Mesendoderm (in vitro differentiated cells): ENCODE data around the gene TP73.

Experiments
- DNase-seq: peaks from one replicate; pipeline ENCODE4 v3.0.0; 2013
- H2AK5ac ChIP-seq: 2 replicates; pipeline ENCODE4 v1.6.1; 2013; ENCODE audit warnings: low read length, inconsistent platforms
- H2BK120ac ChIP-seq: 2 replicates; pipeline ENCODE4 v1.6.1; 2013; ENCODE audit warnings: low read depth, mild to moderate bottlenecking, low read length, moderate library complexity, mixed read lengths
- H2BK15ac ChIP-seq: replicated peaks from 2 replicates; pipeline ENCODE4 v1.6.1; 2013; ENCODE audit warnings: low read depth, mild to moderate bottlenecking, moderate library complexity
- H2BK5ac ChIP-seq: 2 replicates; pipeline ENCODE4 v1.6.1; 2013; ENCODE audit warnings: low read length, inconsistent platforms
- H3K18ac ChIP-seq: 2 replicates; pipeline ENCODE4 v1.6.1; 2013; ENCODE audit warnings: mild to moderate bottlenecking, low read length, mixed read lengths
- H3K23ac ChIP-seq: one replicate; pipeline ENCODE4 v1.6.1; 2013; ENCODE audit warnings: low read length
- H3K27ac ChIP-seq: 2 replicates; pipeline ENCODE4 v1.5.1; 2013; ENCODE audit warnings: low read depth, mild to moderate bottlenecking, inconsistent platforms, low read length, moderate library complexity
- H3K27me3 ChIP-seq: 2 replicates; pipeline ENCODE4 v1.6.1; 2013; ENCODE audit warnings: low read length, control low read depth, mild to moderate bottlenecking, inconsistent platforms; ENCODE audit not compliant: insufficient read depth, poor library complexity
- H3K36me3 ChIP-seq: 2 replicates; pipeline ENCODE4 v1.6.1; 2013; ENCODE audit warnings: low read length, inconsistent platforms; ENCODE audit not compliant: control insufficient read depth, insufficient read depth
- H3K4ac ChIP-seq: one replicate; pipeline ENCODE4 v1.6.1; 2013; ENCODE audit warnings: low read depth, mild to moderate bottlenecking, low read length, moderate library complexity
- H3K4me1 ChIP-seq: 2 replicates; pipeline ENCODE4 v1.6.1; 2013; ENCODE audit warnings: low read depth, low read length, inconsistent platforms; ENCODE audit not compliant: control insufficient read depth
- H3K4me2 ChIP-seq: 2 replicates; pipeline ENCODE4 v1.6.1; 2013; ENCODE audit warnings: low read length
- H3K4me3 ChIP-seq: 2 replicates; pipeline ENCODE4 v1.5.1; 2013; ENCODE audit warnings: mild to moderate bottlenecking, low read length
- H3K56ac ChIP-seq: one replicate; pipeline ENCODE4 v1.6.1; 2013; ENCODE audit warnings: low read length
- H3K79me1 ChIP-seq: 2 replicates; pipeline ENCODE4 v1.6.1; 2013; ENCODE audit warnings: low read length, inconsistent platforms
- H3K79me2 ChIP-seq: 2 replicates; pipeline ENCODE4 v1.6.1; 2013; ENCODE audit warnings: mild to moderate bottlenecking, low read length; ENCODE audit not compliant: control insufficient read depth, insufficient read depth
- H3K9ac ChIP-seq: 2 replicates; pipeline ENCODE4 v1.6.1; 2013; ENCODE audit warnings: low read length, inconsistent platforms
- H4K5ac ChIP-seq: one replicate; pipeline ENCODE4 v1.6.1; 2013; ENCODE audit warnings: low read length
- H4K8ac ChIP-seq: one replicate; pipeline ENCODE4 v1.6.1; 2013; ENCODE audit warnings: low read depth, mild to moderate bottlenecking, control low read depth, low read length, moderate library complexity
- WGBS: extraction: QIAGEN DNeasy Blood & Tissue Kit; methylation state at CpG from one replicate; pipeline ENCODE4 v1.1.7; 2013; ENCODE audit warnings: low lambda C conversion rate, missing lambda C conversion rate; ENCODE audit not compliant: insufficient coverage; ENCODE audit errors: extremely low coverage; 5-methylcytosine and 5-hydroxymethylcytosine counted together

The TP73 gene

DNA sequence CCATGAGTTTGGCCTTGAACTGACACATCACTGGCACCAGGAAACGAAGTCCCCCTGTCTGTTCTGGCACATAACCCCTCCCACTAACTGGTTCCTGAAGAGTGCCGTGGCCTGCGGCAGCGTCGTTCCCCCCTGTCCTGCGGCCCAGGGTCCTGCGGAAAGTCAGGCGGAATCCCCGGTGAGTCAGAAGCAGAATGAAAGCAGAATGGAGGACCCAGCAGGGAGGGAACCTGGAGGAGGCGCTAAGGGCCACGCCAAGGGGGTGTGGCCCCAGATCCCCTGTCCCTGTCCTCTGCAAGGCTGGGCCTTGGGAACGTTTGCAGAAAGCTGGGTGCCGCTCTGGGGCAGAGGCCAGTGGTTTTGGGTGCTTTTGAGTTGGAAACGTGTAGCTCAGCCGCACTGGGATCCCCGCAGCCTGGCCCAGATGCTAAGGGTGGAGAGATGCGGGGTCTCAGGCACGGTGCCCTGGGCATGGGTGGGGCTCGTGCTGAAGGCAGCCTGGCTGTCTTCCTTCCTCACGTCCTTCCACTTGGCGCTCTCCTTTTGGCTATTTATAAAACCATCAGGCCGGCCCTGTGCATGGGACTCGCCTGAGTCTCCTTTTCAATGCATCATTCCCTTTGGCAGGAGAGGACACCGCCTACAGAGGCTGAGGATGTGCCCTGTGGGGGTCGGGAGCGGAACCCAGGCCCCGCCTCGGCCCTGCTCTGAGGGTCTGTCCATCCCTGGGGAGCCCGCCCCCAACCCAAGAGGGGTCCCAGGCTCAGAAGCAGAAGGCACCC is 36.2 kb downstream of the TP73 start:
- Histone ChIP-seq H3K27me3 (no peaks in the 10 kb centered on the region), H2AK5ac (no peak overlapping the region), H2BK5ac (no peak overlapping the region), H3K79me1 (no peaks in the 10 kb centered on the region), H3K4me3 (no peak overlapping the region), H3K56ac (peak overlapping the region; percentile 18), H2BK15ac (no peak overlapping the region), H3K4me2 (no peak overlapping the region), H3K4ac (no peak overlapping the region), H3K4me1 (peaks cover 2% of the 10 kb centered on the region), H3K18ac (no peak overlapping the region), H3K23ac (no peak overlapping the region), H2BK120ac (no peak overlapping the region), H3K79me2 (no peaks in the 10 kb centered on the region), H4K8ac (no peak overlapping the region), H3K27ac (no peak overlapping the region), H3K36me3 (no peaks in the 10 kb centered on the region), H3K9ac (peak overlapping the region; percentile 12), H4K5ac (no peak overlapping the region)
- DNase-seq, result peak; percentile 57
- no CpG with 5 or more reads among the region's 29 CpGs for WGBS

DNA sequence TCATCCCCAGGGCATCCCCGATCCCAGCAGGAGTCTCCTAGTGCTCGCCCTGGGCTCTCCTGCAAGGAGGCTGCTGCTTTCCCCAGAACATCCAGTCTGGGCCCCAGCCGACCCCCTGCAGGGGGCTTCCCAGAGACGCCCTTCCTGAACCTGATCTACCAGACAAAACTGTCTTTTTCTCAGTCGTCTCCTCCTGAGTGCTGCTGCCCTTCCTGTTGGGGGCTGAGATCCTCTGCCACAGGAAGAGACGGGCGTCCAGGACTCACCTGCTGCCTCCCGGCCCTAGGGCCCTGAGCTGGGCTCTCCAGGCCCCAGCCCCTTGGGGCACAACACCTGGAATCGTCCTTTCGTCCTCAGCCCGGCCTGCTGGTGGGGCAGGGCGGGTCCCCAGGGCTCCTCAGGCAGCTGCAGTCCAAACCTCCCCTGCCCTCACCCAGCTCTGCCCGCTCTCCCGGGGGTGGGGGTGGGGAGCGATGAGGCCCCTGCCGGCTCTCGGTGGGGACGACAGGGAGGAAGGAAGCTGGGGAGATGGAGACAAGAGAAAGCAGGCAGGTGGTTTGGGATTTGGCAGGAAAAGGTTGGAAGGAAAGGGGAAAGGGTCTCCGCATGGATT is 36.9 kb downstream of the TP73 start:
- Histone ChIP-seq H3K36me3 (no peaks in the 10 kb centered on the region), H3K4ac (no peak overlapping the region), H3K4me2 (no peak overlapping the region), H3K79me2 (no peaks in the 10 kb centered on the region), H4K5ac (no peak overlapping the region), H3K27ac (no peak overlapping the region), H2BK120ac (no peak overlapping the region), H3K18ac (no peak overlapping the region), H2BK5ac (no peak overlapping the region), H3K23ac (no peak overlapping the region), H2AK5ac (no peak overlapping the region), H2BK15ac (no peak overlapping the region), H3K9ac (no peak overlapping the region), H3K4me1 (peaks cover 2% of the 10 kb centered on the region), H3K56ac (no peak overlapping the region), H3K79me1 (no peaks in the 10 kb centered on the region), H4K8ac (no peak overlapping the region), H3K4me3 (no peak overlapping the region), H3K27me3 (no peaks in the 10 kb centered on the region)
- DNase-seq, result no peak
- no CpG with 5 or more reads among the region's 19 CpGs for WGBS

DNA sequence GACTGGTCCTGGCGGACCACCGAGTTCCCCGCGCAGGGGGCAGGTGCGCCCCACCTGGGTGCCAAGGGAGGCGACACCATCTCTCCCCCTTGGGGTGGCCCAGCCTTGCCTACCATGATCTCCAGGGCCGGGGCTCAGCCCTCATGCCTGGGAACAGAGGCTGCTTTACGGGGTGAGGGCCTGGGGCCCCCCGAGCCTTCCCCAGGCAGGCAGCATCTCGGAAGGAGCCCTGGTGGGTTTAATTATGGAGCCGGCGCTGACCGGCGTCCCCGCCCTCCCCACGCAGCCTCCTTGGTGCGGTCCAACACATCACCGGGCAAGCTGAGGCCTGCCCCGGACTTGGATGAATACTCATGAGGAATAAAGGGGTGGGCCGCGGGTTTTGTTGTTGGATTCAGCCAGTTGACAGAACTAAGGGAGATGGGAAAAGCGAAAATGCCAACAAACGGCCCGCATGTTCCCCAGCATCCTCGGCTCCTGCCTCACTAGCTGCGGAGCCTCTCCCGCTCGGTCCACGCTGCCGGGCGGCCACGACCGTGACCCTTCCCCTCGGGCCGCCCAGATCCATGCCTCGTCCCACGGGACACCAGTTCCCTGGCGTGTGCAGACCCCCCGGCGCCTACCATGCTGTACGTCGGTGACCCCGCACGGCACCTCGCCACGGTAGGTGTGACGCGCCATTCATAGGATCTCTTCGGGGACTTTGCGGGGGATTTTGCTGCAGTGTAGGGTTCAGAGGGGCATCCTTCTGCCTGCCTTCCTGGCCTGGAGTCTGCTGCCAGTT is 38.2 kb downstream of the TP73 start:
- WGBS, result no CpG with 5 or more reads among the region's 50 CpGs
- no peak for DNase-seq
- H3K56ac ChIP-seq, result no peak overlapping the region
- no peaks in the 10 kb centered on the region for H3K36me3 ChIP-seq
- H2BK5ac ChIP-seq, result no peak overlapping the region
- no peaks in the 10 kb centered on the region for H3K79me2 ChIP-seq
- H3K27ac ChIP-seq, result no peak overlapping the region
- H2BK15ac ChIP-seq, result no peak overlapping the region
- no peak overlapping the region for H3K4ac ChIP-seq
- no peak overlapping the region for H3K23ac ChIP-seq
- no peak overlapping the region for H4K5ac ChIP-seq
- H3K18ac ChIP-seq, result no peak overlapping the region
- H3K4me1 ChIP-seq, result peaks cover 2% of the 10 kb centered on the region
- no peaks in the 10 kb centered on the region for H3K79me1 ChIP-seq
- no peak overlapping the region for H3K9ac ChIP-seq
- no peak overlapping the region for H3K4me2 ChIP-seq
- no peak overlapping the region for H2AK5ac ChIP-seq
- H2BK120ac ChIP-seq, result no peak overlapping the region
- H4K8ac ChIP-seq, result no peak overlapping the region
- H3K27me3 ChIP-seq, result no peaks in the 10 kb centered on the region
- no peak overlapping the region for H3K4me3 ChIP-seq

- no peak for DNase-seq
- no peak overlapping the region for H3K23ac ChIP-seq
- no peak overlapping the region for H2BK5ac ChIP-seq
- H2AK5ac ChIP-seq, result no peak overlapping the region
- no peak overlapping the region for H2BK15ac ChIP-seq
- H3K36me3 ChIP-seq, result no peaks in the 10 kb centered on the region
- no peak overlapping the region for H3K9ac ChIP-seq
- H3K4me1 ChIP-seq, result peaks cover 2% of the 10 kb centered on the region
- WGBS, result no CpG with 5 or more reads among the region's 24 CpGs
- no peaks in the 10 kb centered on the region for H3K79me1 ChIP-seq
- no peak overlapping the region for H3K27ac ChIP-seq
- H3K4ac ChIP-seq, result no peak overlapping the region
- no peaks in the 10 kb centered on the region for H3K79me2 ChIP-seq
- H2BK120ac ChIP-seq, result no peak overlapping the region
- no peak overlapping the region for H4K5ac ChIP-seq
- no peak overlapping the region for H3K56ac ChIP-seq
- no peak overlapping the region for H3K4me3 ChIP-seq
- no peaks in the 10 kb centered on the region for H3K27me3 ChIP-seq
- H3K4me2 ChIP-seq, result no peak overlapping the region
- H3K18ac ChIP-seq, result no peak overlapping the region
- no peak overlapping the region for H4K8ac ChIP-seq
These were observed 39.3 kb downstream of the TP73 start for GRCh38 chr1:3691421-3692204.

GRCh38 chr1:3692598-3692997 is 40.3 kb downstream of the TP73 start:
- no peak overlapping the region for H3K4me2 ChIP-seq
- peaks cover 2% of the 10 kb centered on the region for H3K4me1 ChIP-seq
- no peak overlapping the region for H2BK120ac ChIP-seq
- no peak overlapping the region for H3K4me3 ChIP-seq
- H4K5ac ChIP-seq, result no peak overlapping the region
- no peaks in the 10 kb centered on the region for H3K27me3 ChIP-seq
- H3K79me1 ChIP-seq, result no peaks in the 10 kb centered on the region
- no peak overlapping the region for H2AK5ac ChIP-seq
- no peak overlapping the region for H3K4ac ChIP-seq
- DNase-seq, result no peak
- H3K79me2 ChIP-seq, result no peaks in the 10 kb centered on the region
- no peak overlapping the region for H2BK15ac ChIP-seq
- H3K27ac ChIP-seq, result no peak overlapping the region
- H3K36me3 ChIP-seq, result no peaks in the 10 kb centered on the region
- H3K18ac ChIP-seq, result no peak overlapping the region
- H4K8ac ChIP-seq, result no peak overlapping the region
- no peak overlapping the region for H3K23ac ChIP-seq
- no peak overlapping the region for H3K56ac ChIP-seq
- H2BK5ac ChIP-seq, result no peak overlapping the region
- no CpG with 5 or more reads among the region's 13 CpGs for WGBS
- no peak overlapping the region for H3K9ac ChIP-seq
